Stimulated activated CD4-positive, alpha-beta T cell treated with anti-CD3 and anti-CD28 coated beads, Interleukin-15, amount 100 ng/mL, for 24 hours (primary cell): ENCODE results near the gene ZNF799.

ENCODE experiments used
- DNase-seq: peaks from one replicate; pipeline ENCODE4 v3.0.0-alpha.2; 2020

Gene ZNF799

GRCh38 chr19:12353375-12353774, 47.7 kb downstream of the ZNF799 start:
- no peak for DNase-seq

GRCh38 chr19:12350890-12351197, 50.2 kb downstream of the ZNF799 start:
- DNase-seq = no peak

GRCh38 chr19:12350185-12350889, 50.7 kb downstream of the ZNF799 start:
- no peak for DNase-seq

- DNase-seq = no peak
Observed at GRCh38 chr19:12346896-12347295, 54.2 kb downstream of the ZNF799 start.

- DNase-seq = no peak
Observed at GRCh38 chr19:12345197-12345596, 55.9 kb downstream of the ZNF799 start.
